GM12891 (cell line): ENCODE results near the gene ZNF615.

Experiments used
- PAX5 ChIP-seq: IDR thresholded peaks from 2 replicates; pipeline ENCODE4 v1.6.1; 2011; ENCODE audit warnings: low read length, moderate library complexity, mild to moderate bottlenecking; ENCODE audit not compliant: insufficient read depth, severe bottlenecking
- POLR2A ChIP-seq: IDR thresholded peaks from 2 replicates; pipeline ENCODE4 v1.6.1; 2011; ENCODE audit warnings: low read depth, low read length, control low read depth
- POLR2AphosphoS5 ChIP-seq: IDR thresholded peaks from 2 replicates; pipeline ENCODE4 v1.6.1; 2011; ENCODE audit warnings: low read depth, low read length, control low read depth
- POU2F2 ChIP-seq: IDR thresholded peaks from 2 replicates; pipeline ENCODE4 v1.6.1; 2011; ENCODE audit warnings: low read depth, mild to moderate bottlenecking, control low read depth, low read length, moderate library complexity
- TAF1 ChIP-seq: IDR thresholded peaks from 2 replicates; pipeline ENCODE4 v1.6.1; 2011; ENCODE audit warnings: low read depth, low read length, control low read depth

GRCh38 chr19:52028027-52028779, 20.2 kb upstream of the ZNF615 start, which contains the start of gene ZNF614:
- peak; percentile 96 for TF ChIP-seq POLR2AphosphoS5
- peak; percentile 96 for TF ChIP-seq POLR2A
- TF ChIP-seq TAF1: peak; percentile 84
- TF ChIP-seq PAX5: no peak
- TF ChIP-seq POU2F2: peak; percentile 87
